NCI-H2227 (cell line): ENCODE data around the gene MAP2K7.
A peak's percentile ranks its signal among the peaks of the same experiment; 100 is the strongest.
"Not testable (repeated sequence)": the region's sequence is repeated elsewhere in the genome, so short reads cannot be mapped to it uniquely, and the experiment has no call there.

Source experiments
- DNase-seq: peaks from one replicate; lab custom pipeline; 2025; ENCODE audit not compliant: unreplicated experiment; lab: John Stamatoyannopoulos, UW

The MAP2K7 gene

DNA sequence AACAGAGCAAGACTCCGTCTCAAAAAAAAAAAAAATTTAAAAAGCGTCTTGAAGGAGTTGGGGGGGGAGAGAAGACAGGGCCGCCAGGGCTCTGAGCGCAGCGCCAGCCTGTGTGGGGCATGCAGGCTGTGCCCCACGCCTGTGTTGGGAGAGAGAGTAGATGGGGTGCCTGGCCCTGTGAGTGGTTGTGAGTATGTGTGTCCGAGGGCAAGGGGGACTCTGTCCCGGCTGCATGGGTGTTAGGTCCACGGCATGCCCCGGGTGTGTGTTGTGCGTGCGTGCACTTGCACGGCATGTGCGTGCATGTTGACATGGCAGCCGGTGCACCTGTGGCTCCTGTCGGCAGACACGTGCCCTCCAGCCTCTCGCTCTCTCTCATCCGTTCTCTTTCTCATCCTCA lies 3.4 kb downstream of the MAP2K7 start:
- DNase-seq: no peak

DNA sequence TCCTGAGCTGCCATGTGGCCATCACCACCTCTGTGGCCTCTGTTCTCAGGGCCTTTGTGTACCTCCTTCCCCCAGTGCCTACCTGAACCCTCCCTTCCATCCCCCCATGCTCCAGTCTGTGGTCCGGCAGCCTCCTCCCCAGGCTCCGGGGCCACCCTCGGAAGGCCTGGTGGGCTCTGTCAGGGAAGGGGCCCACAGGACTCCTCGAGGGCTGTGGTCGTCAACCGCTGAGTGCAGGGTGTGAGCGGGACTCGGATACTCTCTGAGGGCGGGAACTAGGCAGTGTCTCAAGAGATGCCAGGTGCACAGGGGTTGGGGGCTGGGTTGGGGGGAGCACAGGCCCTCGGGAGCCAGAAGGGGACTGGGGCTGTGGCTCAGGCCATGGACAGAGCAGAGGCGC lies 3.9 kb downstream of the MAP2K7 start:
- DNase-seq: no peak

DNA sequence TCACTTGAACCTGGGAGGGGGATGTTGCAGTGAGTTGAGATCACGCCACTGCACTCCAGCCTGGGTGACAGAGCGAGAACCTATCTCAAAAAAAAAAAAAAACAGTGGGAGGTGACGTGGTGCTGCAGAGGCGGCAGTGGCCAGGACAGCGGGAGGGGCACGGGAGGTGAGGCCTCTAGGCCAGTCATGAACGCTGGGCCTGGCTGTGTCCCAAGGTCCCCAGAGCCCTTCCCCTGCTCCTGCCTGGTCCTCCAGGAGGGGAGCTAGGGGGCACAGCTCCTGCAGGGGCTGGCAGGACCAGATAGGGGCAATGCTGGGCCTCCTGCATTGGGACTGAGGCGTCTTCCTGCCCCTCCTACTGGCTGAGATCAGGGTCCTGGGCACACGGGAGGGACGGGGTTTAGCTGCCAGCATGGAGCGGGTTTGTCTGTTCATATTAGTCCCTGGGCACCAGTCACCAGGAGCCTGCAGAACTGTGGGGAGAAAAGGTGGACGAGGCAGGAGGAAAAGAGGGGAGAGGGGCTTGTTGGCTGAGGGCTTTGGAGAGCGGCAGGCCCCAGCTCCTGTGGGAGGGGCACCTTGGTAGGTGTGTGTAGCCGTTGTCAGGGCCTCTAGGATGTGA lies 4.5 kb downstream of the MAP2K7 start:
- DNase-seq: no peak

DNA sequence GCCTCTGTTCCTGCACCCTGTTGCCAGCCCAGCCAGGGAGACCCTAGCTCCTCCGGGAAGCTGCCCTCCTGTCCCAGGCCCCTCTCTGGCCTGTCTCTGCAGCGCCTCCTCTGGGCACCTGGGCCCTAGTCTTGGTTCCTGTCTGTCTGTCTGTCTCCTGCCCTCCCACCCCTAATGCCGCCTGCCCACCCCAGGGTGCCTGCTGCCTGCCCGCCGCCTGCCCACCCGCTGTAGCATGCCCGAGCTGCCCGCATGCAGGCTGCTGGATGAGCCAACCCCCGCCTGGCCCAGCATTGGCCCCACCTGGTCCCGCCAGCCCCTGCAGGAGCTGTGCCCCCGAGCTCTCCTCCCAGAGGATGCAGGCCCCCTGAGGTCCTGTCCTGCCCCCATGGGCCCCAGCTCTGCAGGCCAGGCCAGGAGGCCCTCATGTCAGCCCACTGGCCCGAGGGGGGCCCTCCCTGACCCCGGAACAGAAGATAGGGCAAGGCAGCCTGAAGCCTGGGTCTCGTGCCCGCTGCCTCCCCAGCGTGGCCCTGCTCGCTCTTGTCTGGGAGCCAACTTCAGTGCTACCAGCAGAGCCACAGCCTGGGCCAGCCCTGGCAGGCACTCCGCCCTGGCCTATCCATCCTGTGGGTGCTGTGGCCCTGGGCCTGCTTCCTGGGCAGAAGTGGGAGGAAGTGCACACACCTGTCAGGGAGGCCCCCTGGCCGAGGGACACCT lies 5.2 kb downstream of the MAP2K7 start:
- DNase-seq: no peak

DNA sequence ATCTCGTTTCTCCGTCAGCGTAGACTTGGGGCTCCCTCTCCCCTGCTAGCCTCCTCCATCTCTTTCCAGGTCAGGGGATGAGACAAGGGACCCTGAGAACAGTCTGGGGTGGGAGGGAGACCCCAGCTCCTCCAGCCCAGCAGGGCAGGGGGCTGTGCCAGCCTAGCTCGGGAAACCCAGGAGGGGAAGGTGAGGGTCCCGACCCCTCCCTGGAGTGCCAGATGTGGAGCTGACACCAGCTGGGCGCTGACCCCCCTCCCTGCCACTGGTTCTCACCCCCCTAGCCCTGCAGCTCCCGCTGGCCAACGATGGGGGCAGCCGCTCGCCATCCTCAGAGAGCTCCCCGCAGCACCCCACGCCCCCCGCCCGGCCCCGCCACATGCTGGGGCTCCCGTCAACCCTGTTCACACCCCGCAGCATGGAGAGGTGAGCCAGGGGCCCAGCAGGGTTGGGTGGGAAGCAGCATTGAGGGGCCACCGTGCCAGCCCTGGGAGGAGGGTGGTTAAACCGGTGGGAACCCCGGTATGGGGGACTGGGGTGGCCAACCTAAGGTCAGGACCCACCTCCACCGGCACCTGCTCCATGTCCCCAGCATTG lies 5.9 kb downstream of the MAP2K7 start:
- no peak for DNase-seq

DNA sequence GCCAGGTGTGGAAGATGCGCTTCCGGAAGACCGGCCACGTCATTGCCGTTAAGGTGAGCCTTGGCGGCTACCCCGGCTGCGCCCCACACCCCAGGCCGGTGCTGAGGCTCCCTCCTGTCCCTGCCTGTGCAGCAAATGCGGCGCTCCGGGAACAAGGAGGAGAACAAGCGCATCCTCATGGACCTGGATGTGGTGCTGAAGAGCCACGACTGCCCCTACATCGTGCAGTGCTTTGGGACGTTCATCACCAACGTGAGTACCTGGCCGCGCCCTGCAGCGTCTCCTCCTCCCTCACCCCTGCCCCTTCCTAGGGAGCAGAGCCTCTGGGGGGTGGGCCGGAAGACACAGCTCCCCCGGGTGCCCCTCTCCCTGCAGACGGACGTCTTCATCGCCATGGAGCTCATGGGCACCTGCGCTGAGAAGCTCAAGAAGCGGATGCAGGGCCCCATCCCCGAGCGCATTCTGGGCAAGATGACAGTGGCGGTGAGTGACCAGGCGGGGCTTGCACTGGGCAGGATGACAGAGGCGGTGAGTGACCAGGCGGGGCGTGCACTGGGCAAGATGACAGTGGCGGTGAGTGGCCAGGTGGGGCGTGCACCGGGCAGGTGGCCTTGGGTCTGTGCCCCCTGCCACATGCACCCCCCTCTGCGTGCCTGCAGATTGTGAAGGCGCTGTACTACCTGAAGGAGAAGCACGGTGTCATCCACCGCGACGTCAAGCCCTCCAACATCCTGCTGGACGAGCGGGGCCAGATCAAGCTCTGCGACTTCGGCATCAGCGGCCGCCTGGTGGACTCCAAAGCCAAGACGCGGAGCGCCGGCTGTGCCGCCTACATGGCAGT lies 6.9 kb downstream of the MAP2K7 start:
- no peak for DNase-seq

DNA sequence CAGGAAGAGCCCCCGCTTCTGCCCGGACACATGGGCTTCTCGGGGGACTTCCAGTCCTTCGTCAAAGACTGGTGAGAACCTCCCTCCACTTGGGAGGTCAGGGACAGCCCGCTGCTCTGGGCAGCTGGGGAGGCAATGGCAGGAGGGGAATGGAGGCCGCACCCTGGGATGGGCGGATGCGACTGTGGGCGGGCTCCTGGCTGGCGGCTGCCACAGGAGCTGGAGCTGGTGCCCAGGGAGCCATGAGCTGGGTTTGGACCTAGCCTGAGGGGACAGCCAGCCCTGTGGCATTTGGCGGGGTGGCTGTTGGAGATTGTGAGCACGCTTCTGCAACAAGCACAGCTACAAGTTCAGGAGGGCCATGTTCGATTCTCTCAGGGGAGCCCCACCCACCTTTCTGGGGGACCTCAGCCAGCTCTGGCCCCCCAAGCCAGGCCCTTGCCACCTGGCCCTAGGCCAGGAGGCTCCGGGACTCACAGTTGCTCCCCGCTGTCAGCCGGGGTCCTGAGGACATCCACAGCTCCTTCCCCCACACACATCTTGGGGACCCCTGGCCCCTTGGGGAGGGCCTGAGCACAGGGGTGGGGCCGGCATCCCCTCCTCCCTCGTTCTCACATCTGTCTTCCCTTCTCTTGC lies 7.9 kb downstream of the MAP2K7 start:
- DNase-seq: no peak

DNA sequence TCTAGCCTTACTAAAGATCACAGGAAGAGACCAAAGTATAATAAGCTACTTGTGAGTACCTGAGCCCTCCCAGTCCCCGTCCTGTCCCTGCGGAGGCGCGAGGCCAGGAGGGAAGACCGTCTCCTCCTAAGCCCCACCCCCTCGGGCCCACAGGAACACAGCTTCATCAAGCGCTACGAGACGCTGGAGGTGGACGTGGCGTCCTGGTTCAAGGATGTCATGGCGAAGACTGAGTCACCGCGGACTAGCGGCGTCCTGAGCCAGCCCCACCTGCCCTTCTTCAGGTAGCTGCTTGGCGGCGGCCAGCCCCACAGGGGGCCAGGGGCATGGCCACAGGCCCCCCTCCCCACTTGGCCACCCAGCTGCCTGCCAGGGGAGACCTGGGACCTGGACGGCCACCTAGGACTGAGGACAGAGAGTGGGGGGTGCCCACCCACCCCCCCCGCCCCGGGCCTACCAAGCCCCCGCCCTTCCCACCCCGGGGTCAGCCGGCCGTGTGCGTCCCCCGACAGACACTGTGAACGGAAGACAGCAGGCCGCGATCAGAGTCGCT lies 8.5 kb downstream of the MAP2K7 start:
- DNase-seq: no peak

DNA sequence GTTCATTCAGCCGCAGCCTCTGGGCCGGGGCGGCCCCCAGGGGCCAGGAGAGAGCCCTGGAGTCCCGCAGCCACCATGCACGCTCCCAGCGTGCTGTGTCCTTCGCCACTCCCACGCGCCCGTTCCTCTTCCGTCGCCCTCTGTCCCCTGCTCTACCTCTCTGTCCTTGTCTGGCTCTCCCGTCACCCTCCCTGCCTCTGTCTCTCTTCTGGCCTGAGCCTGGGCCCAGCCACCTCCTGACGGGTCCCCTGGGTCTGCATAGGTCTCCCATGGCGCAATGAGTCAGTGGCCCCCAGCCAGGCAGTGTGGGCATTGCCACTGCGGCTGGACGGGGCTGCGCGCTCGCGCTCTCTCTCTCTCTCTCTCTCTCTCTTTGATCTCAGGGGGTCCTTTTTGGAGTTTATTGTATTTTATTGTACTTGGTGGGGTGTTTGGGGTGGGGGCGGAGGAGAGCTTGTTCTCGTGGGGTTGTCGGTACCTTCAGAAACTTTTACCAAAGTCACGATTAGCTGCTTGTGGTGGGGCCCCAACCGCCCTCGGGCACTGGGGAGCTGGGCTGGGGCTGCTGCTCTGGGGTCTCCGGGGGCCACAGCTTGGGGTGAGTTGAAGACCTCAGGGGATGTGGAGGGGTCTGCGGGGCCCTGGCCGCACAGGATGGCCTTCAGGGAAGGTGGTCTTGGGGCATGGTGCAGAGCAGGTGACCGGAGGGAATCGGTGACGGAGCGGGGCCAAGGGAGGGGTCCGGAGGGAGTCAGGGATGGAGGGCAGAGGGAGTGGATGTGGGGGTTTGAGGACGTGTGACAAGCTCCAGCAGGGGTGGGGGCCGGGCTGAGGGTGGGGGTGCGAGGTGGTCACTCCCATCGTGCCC lies 9.3 kb downstream of the MAP2K7 start:
- DNase-seq: no peak

DNA sequence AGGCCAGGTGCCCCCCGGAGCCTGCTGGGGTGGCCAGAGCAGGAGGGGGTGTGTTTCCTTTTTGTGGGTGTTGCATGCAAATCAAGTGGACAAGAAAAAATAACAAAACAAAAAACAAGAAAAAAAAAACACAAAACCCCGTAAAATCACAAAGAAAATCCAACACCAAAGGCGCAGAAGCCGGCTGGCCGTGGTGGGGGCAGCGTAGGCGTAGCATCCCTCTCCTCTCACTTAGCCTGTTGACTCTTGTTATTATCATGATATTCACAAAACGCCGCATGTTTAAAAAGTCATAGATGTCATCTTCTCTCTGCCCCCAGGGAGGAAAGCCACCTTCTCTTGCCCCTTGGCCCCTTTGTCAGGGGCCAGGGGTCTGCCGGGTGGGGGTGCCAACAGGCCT lies 10.0 kb downstream of the MAP2K7 start:
- DNase-seq: no peak

DNA sequence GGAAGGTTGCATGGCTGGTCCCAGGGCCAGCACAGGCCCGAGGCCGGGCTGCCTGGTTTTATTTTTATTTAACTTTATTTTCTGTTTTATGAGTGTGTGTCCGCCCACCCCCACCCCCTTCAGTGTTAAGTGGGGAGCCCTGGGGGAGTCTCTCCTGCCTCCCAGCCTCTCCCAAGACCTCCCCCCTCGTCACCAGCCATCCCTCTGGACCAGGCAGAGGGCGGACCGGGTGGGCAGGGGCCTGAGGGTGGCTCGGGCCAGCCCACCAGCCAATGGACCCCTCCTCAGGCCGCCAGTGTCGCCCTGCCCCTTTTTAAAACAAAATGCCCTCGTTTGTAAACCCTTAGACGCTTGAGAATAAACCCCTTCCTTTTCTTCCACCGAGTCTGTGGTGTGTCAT lies 10.4 kb downstream of the MAP2K7 start:
- no peak for DNase-seq

DNA sequence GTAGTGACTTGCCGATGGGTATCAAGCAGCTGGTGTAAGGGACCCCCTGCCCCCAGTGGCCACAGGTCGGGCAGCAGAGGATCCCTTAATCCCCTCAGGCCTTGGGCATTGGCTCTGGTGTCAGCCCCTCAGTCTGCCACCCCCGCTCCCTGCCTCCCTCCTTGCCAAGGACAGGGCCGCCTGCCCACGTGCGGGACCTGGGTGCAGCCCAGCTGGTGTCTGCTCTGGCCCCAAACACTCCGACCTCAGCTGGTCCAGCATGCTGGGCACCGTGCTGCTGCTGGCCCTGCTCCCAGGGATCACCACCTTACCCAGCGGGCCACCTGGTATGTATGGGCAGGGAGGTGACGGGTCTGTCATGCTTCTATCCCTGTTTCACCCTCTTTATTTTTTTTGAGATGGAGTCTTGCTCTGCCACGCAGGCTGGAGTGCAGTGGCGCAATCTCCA lies 10.9 kb downstream of the MAP2K7 start, which contains the start of gene TGFBR3L:
Gene TGFBR3L, plus strand, starts transcription at position 233 of the 448 bp plus-strand sequence.
- no peak for DNase-seq

DNA sequence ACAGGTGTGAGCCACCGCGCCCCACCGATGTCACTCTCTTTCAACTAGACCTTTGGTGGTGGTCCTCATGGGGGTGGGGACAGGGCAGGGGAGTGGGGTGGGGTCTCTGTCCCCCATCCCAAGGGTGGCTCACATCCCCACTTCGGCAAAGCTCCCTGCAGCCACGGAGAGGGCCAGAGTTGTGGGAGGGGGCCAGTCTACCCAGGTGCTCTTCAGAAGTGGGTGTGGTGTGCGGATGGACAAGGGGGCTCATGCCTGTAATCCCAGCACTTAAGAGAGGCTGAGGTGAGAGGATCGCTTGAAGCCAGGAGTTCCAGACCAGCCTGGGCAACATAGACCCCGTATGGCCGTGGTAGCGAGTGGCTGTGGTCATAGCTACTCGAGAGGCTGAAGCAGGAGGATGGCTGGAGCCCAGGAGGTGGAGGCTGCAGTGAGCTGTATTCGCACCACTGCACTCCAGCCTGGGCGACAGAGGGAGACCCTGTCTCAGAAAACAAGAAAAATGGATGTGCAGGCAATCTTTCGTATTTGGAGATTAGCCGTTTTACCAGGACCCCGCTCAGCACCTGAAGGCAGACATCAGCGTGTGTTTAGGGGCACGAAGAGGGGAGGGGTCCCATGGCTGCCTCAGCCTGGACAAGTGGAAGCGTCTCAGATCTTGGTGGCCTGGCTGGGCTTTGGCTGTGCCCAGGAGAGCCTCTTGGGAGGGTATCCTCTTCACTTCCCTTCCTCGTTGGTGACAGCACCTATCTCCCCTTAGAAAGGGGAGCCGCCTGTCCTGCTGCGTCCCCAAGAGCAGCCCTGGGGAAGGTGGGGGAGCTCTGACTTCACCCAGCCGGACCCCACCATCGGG lies 11.8 kb downstream of the MAP2K7 start:
- no peak for DNase-seq

DNA sequence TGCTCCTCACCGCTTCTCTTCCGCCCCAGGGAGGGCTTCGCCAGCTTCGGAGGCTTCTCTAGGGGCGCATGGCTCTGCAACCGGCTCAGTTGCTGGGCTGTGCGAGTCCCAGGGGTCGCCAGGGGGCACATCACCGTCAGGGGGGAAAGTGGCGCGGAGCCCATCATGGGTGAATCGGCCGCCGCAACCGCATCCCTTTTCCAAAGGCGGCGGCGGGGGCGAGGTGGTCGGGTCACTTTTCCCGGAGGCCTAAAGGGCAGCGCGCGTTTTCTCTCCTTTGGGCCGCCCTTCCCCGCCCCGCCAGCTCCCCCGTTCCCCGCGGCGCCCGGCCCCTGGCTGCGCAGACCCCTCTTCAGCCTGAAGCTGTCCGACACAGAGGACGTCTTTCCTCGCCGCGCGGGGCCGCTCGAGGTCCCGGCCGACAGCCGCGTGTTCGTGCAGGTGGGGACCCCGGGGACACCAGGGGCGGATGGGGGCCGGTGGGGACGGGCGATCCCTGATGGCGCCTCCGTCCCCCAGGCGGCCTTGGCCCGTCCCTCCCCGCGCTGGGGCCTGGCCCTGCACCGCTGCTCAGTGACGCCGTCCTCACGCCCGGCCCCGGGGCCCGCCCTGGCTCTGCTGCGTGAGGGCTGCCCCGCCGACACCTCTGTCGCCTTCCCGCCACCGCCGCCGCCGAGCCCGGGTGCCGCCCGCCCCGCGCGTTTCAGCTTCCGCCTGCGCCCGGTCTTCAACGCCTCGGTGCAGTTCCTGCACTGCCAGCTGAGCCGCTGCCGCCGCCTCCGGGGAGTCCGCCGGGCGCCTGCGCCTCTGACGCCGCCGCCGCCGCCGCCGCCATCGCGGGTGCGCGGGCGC lies 12.7 kb downstream of the MAP2K7 start:
- DNase-seq: peak; percentile 11

DNA sequence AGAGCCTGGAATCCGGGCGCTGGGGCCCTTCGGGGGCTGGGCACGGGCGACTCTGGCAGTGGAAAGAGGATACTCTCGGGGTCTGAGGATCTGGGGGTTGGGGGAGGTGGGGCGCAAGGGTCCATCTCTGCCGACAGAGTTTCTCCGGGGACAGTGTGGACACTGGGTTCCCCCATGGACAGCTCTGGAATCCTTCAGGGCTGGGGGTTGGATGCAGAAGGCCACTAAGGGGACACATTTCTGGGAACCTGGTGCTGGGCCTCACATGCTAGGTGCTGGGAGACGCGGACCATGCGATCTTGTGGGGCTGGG lies 13.2 kb downstream of the MAP2K7 start:
- DNase-seq: no peak

DNA sequence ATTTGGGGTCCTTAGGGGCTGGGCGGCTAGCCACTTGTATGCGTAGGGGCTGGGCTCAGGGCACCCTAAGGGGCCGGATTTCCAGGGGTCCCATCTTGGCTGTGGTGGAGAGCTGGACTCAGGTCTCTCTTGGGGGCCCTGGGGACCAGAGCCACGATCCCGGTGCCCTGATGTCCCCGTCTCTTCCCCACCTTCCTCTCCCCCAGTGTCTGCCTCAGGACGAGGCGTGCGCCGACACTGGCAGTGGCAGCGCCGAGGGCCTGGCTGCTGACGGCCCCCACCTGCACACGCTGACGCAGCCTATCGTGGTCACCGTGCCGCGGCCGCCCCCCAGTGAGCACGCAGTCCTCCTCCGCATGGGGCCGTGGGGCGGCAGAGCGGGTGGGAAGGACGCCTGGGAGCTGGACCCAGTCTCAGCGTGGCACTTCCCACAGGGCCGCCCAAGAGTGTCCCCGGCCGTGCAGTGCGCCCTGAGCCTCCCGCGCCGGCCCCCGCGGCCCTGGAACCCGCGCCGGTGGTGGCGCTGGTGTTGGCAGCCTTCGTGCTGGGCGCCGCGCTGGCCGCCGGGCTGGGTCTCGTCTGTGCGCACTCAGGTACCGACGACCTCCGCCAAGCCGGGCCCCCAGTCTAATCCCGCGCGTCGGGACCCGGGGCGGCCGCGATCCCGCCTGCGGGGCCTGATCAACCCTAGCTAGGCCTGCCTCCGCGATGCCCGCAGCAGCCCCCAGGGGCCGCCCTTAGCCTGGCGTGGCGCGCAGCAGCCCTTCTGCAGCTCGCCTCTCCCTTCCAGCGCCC lies 13.8 kb downstream of the MAP2K7 start:
- no peak for DNase-seq

DNA sequence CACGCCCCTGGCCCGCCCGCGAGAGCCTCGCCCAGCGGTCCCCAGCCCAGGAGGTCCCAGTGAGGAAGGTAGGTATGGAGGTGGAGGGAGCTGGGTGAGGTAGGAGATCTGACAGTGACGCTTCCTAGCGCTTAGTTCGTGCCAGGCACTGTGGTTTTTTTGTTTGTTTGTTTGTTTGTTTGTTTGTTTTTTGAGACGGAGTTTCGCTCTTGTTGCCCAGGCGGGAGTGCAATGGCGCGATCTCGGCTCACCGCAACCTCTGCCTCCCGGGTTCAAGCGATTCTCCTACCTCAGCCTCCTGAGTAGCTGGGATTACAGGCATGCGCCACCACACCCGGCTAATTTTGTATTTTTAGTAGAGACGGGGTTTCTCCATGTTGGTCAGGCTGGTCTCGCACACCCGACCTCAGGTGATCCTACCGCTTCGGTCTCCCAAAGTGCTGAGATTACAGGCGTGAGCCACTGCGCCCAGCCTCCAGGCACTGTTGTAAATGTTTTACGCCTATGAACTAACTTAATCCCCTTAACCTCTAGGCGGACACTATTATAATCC lies 14.5 kb downstream of the MAP2K7 start:
- DNase-seq: not testable (repeated sequence)
